ENCODE data around the gene XPO5.

Gene XPO5

DNA sequence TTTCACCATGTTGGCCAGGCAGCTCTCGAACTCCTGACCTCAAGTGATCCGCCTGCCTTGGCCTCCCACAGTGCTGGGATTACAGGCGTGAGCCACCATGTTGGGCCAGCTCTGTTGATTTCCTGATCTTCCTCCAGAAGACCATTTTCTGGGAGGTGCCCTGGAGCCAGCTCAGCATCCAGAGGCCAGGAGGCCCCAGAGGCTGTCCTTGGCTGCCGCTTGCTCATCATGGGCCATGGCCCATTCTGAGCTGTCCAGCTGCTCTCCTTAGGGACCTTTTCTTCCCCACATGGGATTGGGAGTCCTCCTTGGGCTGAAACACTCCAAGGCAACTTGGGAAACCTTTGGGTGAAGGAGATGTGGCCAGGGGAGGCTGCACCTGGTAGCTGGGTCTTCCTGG lies 81.1 kb downstream of the XPO5 start:
- DNase-seq: no peak

GRCh38 chr6:43494321-43494720 lies 81.5 kb downstream of the XPO5 start:
- DNase-seq: no peak

DNA sequence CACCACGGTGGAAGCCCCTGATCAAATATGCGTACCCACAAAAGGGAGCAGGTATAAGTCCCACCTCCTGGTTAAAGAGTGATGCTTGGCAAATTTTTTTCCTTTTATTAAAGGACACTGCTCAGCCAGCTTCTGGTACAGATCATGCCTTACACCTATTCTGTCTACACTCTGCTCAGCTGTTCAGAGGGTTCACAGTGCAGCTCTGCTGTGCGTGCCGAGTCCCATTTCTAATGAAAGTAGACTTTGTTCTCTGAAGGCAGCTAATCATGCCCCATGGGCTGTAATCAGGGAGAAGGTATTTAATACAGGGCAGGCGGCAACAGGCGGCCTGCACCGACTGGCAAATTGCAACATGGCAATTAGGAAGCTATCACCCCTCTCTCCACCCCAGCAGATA lies 82.0 kb downstream of the XPO5 start:
- DNase-seq: no peak

- no peak for DNase-seq
These were observed 82.6 kb downstream of the XPO5 start for GRCh38 chr6:43493230-43493629.

DNA sequence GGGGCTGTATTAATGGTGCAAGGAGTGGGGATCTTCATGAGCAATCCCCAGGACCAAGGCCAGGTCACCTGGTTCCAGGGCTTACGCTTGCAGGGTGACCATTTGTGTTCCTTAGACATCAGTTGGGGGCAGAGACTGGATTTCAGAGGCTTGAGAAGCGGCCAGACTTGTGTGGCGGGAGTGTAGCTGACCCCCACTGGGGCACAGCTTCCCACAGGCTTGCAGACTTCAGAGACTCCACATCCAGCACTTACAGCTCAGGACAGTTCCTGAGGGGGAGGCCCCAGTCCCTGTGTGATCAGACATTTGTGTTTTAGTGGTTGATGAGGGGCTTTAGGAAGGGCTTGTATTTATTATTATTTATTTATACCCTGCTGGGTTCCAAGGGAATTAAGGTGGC lies 83.2 kb downstream of the XPO5 start:
- no peak for DNase-seq

GRCh38 chr6:43491750-43492661 lies 83.8 kb downstream of the XPO5 start:
- DNase-seq: no peak

GRCh38 chr6:43490523-43490939 lies 85.3 kb downstream of the XPO5 start:
- no peak for DNase-seq

DNA sequence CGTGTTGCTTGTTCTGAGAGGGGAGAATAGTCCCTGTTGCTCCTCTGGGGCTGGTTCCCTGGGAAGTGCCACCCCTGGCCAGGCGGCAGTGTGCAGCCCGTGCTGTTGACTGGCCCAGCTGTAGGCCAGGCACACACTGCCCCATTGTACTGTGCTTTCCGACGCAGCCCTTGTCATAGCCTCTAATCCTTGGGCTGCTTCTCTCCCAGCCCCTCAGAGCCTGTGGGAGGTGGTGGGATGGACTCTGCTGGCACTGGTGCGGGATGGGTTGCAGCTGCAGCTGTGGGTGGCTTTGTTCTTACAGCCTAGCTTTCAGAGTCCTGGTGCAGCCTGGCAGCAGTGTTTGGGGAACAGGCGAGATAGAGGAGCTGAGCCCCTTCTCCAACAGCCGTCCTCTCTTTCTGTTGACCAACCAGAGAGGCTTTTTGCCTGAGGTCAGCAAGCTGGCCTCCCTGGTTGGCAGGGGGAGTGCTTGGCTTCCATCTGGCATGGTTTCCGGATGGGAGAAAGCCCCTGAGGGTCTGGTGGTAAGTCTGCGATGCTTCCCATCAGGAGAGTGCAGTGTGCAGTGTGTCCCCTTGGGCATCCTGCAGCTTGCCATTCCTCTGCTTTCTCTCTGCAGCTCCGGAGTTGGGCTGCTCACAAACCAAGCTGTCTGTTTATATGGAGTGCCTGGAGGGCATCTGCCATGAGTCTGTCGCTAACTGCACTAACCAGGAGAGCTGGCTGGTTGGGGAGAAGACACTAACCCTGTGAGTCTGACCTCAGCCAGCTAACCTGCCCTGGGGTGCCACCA lies 86.4 kb downstream of the XPO5 start:
- no peak for DNase-seq

DNA sequence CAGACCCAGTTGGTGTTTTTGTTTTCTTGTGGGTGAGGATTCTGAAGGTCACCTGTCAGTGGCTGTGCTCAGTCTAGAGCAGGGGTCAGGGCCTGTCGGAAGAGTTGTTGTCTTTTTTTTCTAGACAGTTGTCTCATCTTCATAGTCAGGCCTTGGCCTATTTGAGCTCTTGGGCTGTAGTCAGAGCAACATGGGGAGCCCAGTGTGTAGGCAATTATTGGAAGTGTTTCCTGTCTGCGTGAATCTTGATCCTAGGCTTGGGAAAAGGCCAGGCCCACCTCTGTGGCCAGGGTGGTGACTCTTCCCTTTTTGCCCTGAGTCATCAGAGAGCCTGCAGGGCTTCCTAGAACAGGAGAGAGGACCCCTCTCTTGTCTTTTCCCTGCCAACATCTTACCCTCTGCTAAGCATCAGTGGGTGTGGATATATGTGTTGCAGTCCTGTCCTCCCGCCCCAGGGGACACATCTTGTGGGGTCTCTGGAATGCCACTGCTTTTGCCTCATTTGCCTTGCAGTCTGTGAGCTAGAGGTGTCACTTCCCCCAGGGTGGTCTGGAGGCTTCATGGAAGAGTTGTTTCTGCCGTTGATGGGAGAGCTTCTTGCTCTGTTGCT lies 87.1 kb downstream of the XPO5 start:
- DNase-seq: no peak

DNA sequence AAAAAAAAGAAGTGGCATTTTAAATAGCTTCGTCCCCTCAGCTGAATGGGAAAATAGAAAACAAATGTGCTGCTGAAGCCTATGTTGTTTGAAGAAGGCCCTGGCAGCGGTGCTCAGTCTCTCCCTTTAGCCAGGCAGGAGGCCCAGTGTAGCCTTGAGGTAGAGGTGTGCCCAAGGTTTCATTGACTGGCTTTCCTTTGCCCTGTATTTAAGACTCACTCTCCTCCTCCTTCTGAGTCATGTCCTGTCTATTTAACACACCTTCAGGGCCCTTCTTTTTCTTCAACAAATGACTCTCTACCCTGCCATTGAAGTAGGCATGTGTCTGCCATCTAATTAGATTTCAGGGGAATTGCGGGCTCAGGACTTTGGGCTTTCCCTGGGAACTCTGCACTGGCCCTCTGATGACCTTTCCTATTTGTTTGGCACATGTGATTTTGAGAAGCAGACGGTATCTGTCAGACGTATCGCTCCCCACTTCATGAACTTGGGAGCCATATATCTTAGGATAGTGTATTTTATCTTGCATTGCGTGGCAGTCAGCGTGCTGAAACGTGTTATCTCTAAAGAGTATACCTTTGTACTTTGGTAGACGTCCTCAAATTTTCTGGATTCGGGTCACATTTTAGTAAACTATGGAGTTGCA lies 94.1 kb downstream of the XPO5 start:
- peak; percentile 36 for DNase-seq

DNA sequence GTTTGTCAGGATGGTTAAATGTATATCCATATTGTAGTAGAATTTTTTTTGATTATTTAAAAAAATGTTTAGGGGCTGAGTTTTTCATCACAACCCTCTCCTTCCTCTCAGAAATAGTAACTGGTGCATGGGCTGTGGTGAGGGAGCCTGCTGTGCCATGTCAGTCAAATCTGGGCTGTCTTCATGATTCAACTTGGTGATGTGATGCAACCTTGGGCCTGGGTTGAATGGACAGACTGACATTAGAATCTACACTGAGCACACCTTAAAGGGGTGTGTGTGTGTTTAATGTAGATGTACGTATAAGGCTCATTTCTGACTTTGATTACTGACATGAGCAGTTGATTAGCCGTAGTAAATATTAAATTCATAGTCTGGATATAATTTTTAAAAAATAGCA lies 94.8 kb downstream of the XPO5 start:
- DNase-seq: peak; percentile 40

GRCh38 chr6:43478008-43478372 lies 97.8 kb downstream of the XPO5 start:
- no peak for DNase-seq

DNA sequence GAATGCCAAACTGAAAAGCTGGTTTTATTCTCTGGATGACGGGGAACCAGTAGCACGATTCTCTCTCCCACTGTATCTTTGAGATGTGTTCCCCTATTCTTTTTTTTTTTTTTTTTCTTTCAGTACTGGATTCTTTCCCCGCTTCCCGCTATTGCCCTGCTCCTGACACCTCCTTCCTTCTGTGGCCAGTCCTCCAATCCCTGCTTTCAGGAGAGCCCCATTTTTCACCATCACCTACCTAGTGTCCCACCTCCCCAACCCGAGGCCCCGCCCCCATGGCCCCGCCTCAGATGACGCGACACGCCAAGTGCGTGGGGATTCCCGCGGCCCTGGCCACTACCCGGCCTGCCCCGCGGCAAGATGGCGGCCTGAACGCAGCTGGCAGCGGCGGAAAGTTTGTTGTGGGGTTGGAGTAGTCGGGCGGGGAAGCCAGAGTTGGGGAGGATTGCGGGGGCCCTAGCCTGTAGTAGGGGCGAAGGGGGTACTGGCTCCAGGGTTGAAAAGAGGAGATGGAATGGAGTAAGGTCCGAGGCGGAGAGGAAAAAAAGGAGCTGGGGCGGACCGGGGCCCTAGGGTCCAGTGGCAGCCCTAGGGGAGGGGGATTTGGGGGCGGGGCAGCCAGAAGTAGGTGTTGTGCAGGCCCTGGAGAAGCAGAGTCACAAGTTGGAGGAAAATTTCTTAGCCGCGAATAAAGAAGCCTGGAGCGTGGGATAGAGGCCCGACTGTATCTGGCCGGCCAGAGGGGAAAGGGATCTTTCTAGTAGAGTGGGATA lies 98.4 kb downstream of the XPO5 start, which contains the start of gene TJAP1:
Gene TJAP1, plus strand, starts transcription at position 336 of the 773 bp plus-strand sequence. CDS start 21,432 bp downstream, outside the sequence.
- DNase-seq: peak; percentile 95

- DNase-seq: no peak
These were observed 99.1 kb downstream of the XPO5 start for GRCh38 chr6:43476746-43477145.

DNA sequence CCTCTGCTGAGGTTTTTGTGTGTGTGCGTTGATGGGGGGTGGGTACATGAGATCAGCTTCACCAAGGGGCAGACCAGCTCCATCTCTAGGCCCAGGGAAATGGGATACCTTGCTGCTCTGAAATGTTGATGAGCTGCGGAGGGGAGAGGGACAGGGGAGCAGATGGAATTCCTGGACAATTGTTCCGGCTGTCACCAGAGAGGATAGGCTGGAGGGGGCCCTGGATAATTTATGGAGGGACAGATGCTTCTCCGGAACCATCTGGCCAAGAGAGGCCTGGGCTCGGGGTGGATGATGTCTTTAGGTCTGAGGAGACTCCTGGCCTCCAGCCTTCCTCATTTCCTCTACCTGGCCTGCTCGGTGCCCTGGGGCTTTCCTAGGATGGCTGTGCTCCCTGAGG lies 100.3 kb downstream of the XPO5 start:
- no peak for DNase-seq

- DNase-seq: no peak
These were observed 103.3 kb downstream of the XPO5 start for GRCh38 chr6:43472515-43472914.

Measured in activated CD4-positive, alpha-beta T cell treated with anti-CD3 and anti-CD28 coated beads, Interleukin-2, amount 50 U/mL, for 16 hours (primary cell).